LNCaP clone FGC (cell line): ENCODE measurements around the gene SYT15.

ENCODE experiments used
- DNase-seq: peaks from one replicate; pipeline ENCODE4 v3.0.0-alpha.2; 2011; ENCODE audit warnings: low read depth
- H3K4me3 ChIP-seq: 2 replicates; pipeline ENCODE4 v1.5.1; 2011; ENCODE audit warnings: mild to moderate bottlenecking, low read depth, low read length, control low read depth
- TF ChIP-seq, protein P1 (sequence below): IDR thresholded peaks from 2 replicates; pipeline ENCODE4 v1.5.1; 2012; ENCODE audit warnings: mild to moderate bottlenecking; ENCODE audit not compliant: control insufficient read depth, insufficient read depth; ENCODE audit errors: extremely low read depth

The SYT15 gene

DNA sequence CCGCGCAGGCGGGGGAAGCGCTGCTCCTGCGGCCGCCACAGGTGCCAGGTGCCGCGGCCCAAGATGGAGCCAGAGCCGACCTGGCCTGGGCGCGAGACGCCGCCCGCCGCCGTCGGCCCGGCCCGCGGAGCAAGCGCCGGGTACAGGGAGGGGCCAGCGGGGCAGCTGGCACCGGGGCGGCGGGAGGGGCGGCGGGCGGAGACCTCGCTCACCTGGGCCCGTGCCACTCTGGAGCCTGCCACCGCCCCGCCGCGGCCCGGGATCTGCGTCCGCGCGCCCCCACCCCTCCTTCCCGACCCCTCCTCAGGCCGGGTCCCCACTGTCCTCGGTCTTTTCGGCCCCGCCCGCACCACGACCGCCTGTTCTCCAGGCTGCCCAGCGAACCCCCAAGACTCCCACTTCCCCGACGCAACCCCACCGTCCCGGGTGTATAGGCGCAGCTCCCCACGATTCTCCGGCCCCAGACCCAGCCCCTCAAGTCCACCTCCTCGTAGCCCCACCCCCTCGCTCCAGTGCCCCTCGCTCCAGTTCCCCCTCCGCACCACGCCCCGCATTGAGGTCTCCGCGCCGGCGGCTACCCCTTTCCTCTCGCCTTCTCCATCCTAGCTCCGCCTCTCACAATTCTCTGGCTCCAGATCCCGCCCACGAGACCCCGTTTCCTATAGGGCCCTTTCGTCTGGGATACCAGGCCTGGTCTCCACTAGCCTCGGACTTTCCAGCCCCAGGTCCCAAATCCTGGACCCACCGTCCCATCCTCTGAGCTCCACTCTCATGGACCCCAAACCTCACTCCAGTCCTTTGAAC is 22.2 kb upstream of the SYT15 start, which contains the start of gene GPRIN2:
Gene GPRIN2, minus strand, starts transcription at position 144 of the 804 bp plus-strand sequence. CDS start 5,922 bp downstream, outside the sequence.
- H3K4me3 ChIP-seq: peak within 1 kb of the TSS; percentile 67
- DNase-seq: no peak
- TF ChIP-seq, protein P1, sequence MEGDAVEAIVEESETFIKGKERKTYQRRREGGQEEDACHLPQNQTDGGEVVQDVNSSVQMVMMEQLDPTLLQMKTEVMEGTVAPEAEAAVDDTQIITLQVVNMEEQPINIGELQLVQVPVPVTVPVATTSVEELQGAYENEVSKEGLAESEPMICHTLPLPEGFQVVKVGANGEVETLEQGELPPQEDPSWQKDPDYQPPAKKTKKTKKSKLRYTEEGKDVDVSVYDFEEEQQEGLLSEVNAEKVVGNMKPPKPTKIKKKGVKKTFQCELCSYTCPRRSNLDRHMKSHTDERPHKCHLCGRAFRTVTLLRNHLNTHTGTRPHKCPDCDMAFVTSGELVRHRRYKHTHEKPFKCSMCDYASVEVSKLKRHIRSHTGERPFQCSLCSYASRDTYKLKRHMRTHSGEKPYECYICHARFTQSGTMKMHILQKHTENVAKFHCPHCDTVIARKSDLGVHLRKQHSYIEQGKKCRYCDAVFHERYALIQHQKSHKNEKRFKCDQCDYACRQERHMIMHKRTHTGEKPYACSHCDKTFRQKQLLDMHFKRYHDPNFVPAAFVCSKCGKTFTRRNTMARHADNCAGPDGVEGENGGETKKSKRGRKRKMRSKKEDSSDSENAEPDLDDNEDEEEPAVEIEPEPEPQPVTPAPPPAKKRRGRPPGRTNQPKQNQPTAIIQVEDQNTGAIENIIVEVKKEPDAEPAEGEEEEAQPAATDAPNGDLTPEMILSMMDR: no peak

DNA sequence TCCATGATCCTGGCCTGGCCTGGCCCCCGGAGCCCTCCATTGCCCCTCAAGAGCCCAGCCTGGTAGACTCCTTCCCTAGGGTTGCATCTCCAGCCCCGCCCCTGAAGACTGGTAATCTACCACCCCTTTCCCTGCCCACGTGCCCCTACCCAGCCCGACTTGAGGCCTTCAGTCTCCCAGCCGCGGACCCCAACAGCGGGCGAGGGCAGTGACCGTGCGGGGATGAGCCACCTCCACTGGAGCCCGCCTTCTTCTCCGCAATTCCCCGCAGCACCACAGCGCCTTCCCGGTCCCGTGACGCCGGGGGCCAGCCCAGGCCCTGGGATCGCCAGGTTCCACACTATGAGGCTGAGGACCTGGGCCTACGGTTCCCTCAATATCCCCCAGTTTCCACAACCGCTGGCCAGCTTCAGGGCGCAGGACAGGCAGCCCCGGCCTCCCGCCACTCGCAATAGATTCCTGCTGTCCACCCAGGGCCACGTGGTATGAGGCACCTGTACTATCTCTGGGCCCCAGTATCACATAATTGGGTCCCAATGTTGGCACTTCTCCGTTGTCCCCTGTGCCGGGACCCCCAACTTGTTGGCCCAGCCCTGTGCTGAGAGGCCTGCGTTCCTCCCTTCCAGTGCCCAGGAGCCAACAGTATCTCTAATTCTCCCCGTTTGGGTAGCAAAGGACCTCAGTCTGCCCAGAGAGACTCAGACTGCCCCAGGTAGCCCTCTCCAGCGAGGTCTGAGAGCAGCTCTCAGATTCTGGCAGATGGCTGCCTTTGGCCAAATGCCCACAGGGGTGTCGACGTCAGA is 21.4 kb upstream of the SYT15 start:
- TF ChIP-seq, protein P1: no peak
- DNase-seq: no peak
- H3K4me3 ChIP-seq: no peak overlapping the region

DNA sequence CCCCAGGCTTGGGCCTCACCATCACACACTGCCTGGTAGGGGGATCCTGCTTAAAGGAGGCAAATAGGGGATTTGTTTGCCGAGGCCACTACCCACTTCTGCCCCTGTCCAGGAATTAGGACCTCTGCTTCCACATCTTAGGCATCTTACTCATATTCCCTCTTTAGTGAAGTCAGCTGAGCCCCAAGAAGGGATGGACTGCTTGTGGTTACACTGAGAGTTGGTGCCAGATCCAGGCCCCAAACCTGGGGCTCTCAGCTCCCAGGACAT is 20.9 kb upstream of the SYT15 start:
- TF ChIP-seq, protein P1: no peak
- DNase-seq: no peak
- H3K4me3 ChIP-seq: no peak overlapping the region

DNA sequence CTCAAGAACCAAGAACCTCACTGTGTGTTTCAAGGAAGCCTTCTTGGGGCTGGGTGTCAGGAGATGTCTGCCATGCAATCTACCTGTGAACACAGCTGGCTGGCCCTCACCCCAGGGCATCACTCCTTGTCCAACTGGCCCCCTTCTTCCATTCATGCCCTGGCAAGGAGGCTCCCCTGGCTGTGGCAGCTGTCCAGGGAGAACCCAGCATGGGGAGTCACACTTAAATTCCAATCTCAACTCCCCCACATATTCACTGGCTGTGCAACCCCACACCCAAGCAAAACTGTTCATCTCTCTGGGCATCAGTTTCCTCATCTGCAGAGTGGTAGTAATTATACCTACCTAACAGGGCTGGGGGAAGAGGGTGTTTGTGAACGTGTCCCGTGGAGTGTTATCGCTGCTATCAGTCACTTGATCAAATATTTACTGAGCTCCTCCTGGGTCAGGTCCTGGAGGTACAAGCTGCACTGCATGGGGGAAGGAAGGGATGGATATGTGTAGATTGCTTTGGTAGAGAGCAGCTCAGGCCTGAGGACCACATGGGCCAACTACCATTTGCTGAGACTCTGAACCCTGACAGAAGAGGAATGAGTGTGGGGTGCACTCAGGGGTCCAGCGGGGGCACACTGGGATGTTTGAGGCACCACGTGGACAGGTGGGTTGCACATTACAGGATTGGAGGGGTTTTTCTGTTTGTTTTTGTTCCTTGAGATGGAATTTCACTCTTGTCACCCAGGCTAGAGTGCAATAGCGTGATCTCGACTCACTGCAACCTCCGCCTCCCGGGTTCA is 20.3 kb upstream of the SYT15 start:
- H3K4me3 ChIP-seq: no peak overlapping the region
- TF ChIP-seq, protein P1: no peak
- peak; percentile 91 for DNase-seq

DNA sequence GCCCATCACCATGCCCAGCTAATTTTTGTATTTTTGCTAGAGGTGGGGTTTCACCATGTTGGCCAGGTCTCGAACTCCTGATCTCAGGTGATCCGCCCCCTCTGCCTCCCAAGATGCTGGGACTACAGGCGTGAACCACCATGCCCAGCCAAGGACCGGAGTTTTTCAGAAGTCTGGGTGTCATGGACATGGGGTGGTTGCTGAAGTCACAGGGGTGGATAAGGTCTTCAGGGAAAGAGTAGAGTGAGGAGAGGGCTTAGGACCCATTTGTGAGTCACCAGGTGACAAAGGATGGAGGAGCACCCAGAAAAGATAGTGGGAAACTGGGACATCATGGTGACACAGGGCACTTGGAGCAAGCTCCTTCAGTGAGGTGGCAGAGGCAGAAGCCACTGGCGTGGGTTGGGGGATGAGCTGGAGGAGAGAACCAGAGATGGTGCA is 19.7 kb upstream of the SYT15 start:
- TF ChIP-seq, protein P1: no peak
- DNase-seq: no peak
- H3K4me3 ChIP-seq: no peak overlapping the region

DNA sequence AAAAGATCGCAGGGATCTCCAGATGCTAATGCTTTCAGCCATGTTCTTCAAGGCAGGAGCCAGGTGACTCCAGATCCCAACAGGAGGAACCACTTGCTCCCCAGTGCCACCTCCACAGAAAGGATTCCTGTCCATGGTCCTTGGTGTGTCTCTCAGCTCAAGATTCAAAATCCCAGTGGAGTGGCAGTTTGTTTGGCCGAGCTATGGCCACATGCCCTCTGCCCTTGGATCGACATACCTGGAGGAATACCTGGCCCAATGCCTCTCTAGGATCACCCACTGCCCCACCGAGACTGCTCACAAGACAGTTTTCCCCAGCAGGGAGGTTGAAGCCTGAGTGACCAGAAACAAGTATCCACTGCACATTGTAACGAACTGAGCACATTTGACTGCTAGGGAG is 18.5 kb upstream of the SYT15 start:
- no peak overlapping the region for H3K4me3 ChIP-seq
- DNase-seq: no peak
- TF ChIP-seq, protein P1: no peak
